ENCODE data around the gene MYO18A. TPM values are rescaled to one million over a fixed set of nuclear protein-coding genes. Genes with fewer than 3 reads are reported as not detected.
A peak's percentile ranks its signal among the peaks of the same experiment; 100 is the strongest.

Gene MYO18A
- total RNA-seq, 2 donors from 2014 or later, result 34.6 to 80.5 TPM

GRCh38 chr17:29193146-29193545, 12.9 kb upstream of the MYO18A start:
- no peak for TF ChIP-seq POLR2AphosphoS5 (IDR thresholded peaks at IDR 0.05)
- no peak for TF ChIP-seq CTCF (IDR thresholded peaks at IDR 0.05)
- TF ChIP-seq POLR2A (IDR thresholded peaks at IDR 0.05), result no peak
- Histone ChIP-seq H3K27me3 (replicated peaks; ENCODE audit: insufficient read depth) (no peaks in the 10 kb centered on the region), H3K4me1 (replicated peaks) (no peaks in the 10 kb centered on the region), H3K36me3 (no peaks in the 10 kb centered on the region), H3K9me3 (no peaks in the 10 kb centered on the region), H3K4me3 (no peak overlapping the region), H3K27ac (no peak overlapping the region)
- WGBS, result 86% methylated on average over 2 of the region's 2 CpGs
- intact Hi-C loops (cut with DNase I), result no loop called here
- DNase-seq (ENCODE audit: low spot score), result no peak

DNA sequence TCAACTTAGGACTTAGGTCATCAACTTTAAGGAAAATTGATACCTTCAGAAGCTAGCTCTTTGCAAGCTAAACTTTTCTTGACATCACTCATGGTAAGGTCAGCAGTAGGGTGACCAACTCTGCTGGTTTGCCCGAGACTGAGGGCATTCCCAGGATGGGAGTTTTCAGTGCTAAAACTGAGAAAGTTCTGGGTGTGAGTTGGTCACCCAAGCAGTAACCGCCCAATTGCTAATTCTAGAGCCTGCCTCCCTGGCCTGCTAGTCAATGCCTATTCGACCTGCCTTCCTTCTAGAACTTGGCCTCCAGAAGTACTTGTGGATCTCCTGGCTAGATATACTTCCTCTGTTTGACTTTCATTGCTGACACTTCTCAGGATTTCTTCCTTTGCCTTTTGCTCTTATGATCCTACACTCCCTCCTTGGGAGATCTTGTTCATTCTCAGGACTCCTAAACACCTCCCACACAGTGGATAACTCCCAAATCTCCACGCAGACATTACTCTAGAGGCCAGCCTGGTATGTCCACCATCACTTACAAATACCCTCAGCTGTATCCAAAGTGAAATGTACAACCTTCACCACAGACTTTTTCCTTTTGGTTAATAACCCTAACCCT, 10.5 kb upstream of the MYO18A start:
- H3K4me1 ChIP-seq (replicated peaks), result no peaks in the 10 kb centered on the region
- 83% methylated on average over 4 of the region's 4 CpGs for WGBS
- TF ChIP-seq POLR2A (IDR thresholded peaks at IDR 0.05), result no peak
- TF ChIP-seq POLR2AphosphoS5 (IDR thresholded peaks at IDR 0.05), result no peak
- TF ChIP-seq CTCF (IDR thresholded peaks at IDR 0.05), result no peak
- intact Hi-C loops (cut with DNase I), result no loop called here
- no peak overlapping the region for H3K4me3 ChIP-seq
- no peaks in the 10 kb centered on the region for H3K36me3 ChIP-seq
- no peaks in the 10 kb centered on the region for H3K27me3 ChIP-seq (replicated peaks; ENCODE audit: insufficient read depth)
- H3K27ac ChIP-seq, result no peak overlapping the region
- no peaks in the 10 kb centered on the region for H3K9me3 ChIP-seq
- no peak for DNase-seq (ENCODE audit: low spot score)

- TF ChIP-seq POLR2AphosphoS5 (IDR thresholded peaks at IDR 0.05), result no peak
- TF ChIP-seq POLR2A (IDR thresholded peaks at IDR 0.05), result no peak
- TF ChIP-seq CTCF (IDR thresholded peaks at IDR 0.05), result no peak
- intact Hi-C loops (cut with DNase I), result no loop called here
- Histone ChIP-seq H3K36me3 (no peaks in the 10 kb centered on the region), H3K4me1 (replicated peaks) (no peaks in the 10 kb centered on the region), H3K4me3 (no peak overlapping the region), H3K27ac (no peak overlapping the region), H3K9me3 (no peaks in the 10 kb centered on the region), H3K27me3 (replicated peaks; ENCODE audit: insufficient read depth) (no peaks in the 10 kb centered on the region)
- 71% methylated on average over 2 of the region's 2 CpGs for WGBS
- DNase-seq (ENCODE audit: low spot score), result no peak
These were observed 9.8 kb upstream of the MYO18A start for GRCh38 chr17:29190039-29190438.

DNA sequence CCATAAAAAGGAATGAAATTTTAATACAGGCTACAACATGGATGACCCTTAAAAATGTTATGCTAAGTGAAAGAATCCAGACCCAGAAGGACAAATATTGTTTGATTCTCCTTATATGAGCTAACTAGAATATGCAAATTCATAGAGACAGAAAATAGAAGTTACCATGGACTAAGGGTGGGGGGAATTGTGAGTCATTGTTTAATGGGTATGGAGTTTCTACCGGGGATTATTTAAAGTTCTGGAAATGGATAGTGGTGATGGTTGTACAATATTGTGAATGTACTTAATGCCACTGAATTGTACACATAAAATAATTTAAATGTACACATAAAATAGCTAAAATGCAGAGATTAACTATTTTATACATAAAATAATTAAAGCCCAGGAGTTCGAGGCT, 9.2 kb upstream of the MYO18A start:
- no peak for DNase-seq (ENCODE audit: low spot score)
- WGBS, result 84% methylated on average over 2 of the region's 2 CpGs
- intact Hi-C loops (cut with DNase I), result no loop called here
- no peak overlapping the region for H3K27ac ChIP-seq
- no peak overlapping the region for H3K4me3 ChIP-seq
- H3K27me3 ChIP-seq (replicated peaks; ENCODE audit: insufficient read depth), result no peaks in the 10 kb centered on the region
- H3K4me1 ChIP-seq (replicated peaks), result no peaks in the 10 kb centered on the region
- TF ChIP-seq POLR2A (IDR thresholded peaks at IDR 0.05) (no peak), POLR2AphosphoS5 (IDR thresholded peaks at IDR 0.05) (no peak), CTCF (IDR thresholded peaks at IDR 0.05) (no peak)
- H3K36me3 ChIP-seq, result no peaks in the 10 kb centered on the region
- H3K9me3 ChIP-seq, result no peaks in the 10 kb centered on the region

DNA sequence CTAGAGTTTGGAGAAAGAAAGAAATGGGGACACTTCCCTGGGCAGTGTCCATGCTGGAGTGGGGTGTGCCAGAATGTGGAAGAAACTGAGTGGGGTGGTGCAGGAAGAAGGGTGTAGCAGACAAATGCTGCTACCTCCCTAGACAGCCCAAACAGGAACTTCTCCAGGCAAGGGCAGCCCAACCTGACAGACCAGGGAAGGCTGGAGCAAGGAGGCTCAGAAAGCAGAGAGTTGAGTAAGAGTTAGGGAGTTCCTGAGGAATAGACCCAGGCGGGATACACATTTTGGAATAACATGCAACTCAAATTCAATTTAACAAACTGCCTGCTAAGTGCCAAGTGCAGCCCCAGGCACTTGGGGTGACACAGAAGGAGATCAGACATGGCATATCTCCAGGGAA, 1.0 kb upstream of the MYO18A start:
- no peaks in the 10 kb centered on the region for H3K36me3 ChIP-seq
- no peak overlapping the region for H3K4me3 ChIP-seq
- H3K4me1 ChIP-seq (replicated peaks), result peaks cover 10% of the 10 kb centered on the region
- H3K27ac ChIP-seq, result peak overlapping the region in 1 of 2 donors; percentile 82
- DNase-seq (ENCODE audit: low spot score), result no peak
- no peaks in the 10 kb centered on the region for H3K9me3 ChIP-seq
- 88% methylated on average over 1 of the region's 1 CpG for whole genome bisulfite sequencing
- intact Hi-C loops (cut with DNase I), result loop anchor here (2.0 kb wide), 1 partner anchor 32 kb away; no protein-coding TSS in a partner anchor
- no peaks in the 10 kb centered on the region for H3K27me3 ChIP-seq (replicated peaks; ENCODE audit: insufficient read depth)
- no peak for TF ChIP-seq CTCF (IDR thresholded peaks at IDR 0.05)
- peak; percentile 13 for TF ChIP-seq POLR2A (IDR thresholded peaks at IDR 0.05)
- TF ChIP-seq POLR2AphosphoS5 (IDR thresholded peaks at IDR 0.05), result no peak

Data from prostate gland (tissue), 2 donors.